GM12801 (cell line): ENCODE data around the gene MLF2.

ENCODE experiments used
- CTCF ChIP-seq: IDR thresholded peaks from one replicate; pipeline ENCODE4 v1.5.1; 2011; ENCODE audit warnings: control low read depth; ENCODE audit not compliant: insufficient read length; ENCODE audit errors: extremely low read depth

MLF2 gene

GRCh38 chr12:6757028-6757690, 4.2 kb upstream of the MLF2 start:
- no peak for TF ChIP-seq CTCF

- no peak for TF ChIP-seq CTCF
These were observed 1.5 kb upstream of the MLF2 start for GRCh38 chr12:6754411-6754810.

- no peak for TF ChIP-seq CTCF
These were observed 923 bp upstream of the MLF2 start for GRCh38 chr12:6753772-6754356.

- no peak for TF ChIP-seq CTCF
These were observed 597 bp downstream of the MLF2 start for GRCh38 chr12:6752167-6752920.

GRCh38 chr12:6751767-6752166, 1.2 kb downstream of the MLF2 start:
- TF ChIP-seq CTCF = no peak

- no peak for TF ChIP-seq CTCF
These were observed 2.4 kb downstream of the MLF2 start for GRCh38 chr12:6750506-6750905.

- TF ChIP-seq CTCF = no peak
These were observed 4.2 kb downstream of the MLF2 start for GRCh38 chr12:6748761-6749160.
